Smooth muscle cell (in vitro differentiated cells): Measurements from ENCODE around the gene ARID2. TPM values are rescaled to one million over a fixed set of nuclear protein-coding genes. Genes with fewer than 3 reads are reported as not detected.
A peak's percentile ranks its signal among the peaks of the same experiment; 100 is the strongest.

Experiments
- DNase-seq: peaks from one replicate; lab custom pipeline; 2025; ENCODE audit not compliant: unreplicated experiment; lab: John Stamatoyannopoulos, UW
- H2AFZ ChIP-seq: fragments of 200-600 bp; sonication (generic); 2 replicates; pipeline ENCODE4 v1.6.0; 2016; ENCODE audit warnings: antibody characterized with exemption, low read depth, mild to moderate bottlenecking
- H3F3A ChIP-seq: fragments of 200-600 bp; sonication (generic); 2 replicates; pipeline ENCODE4 v1.6.0; 2017; ENCODE audit warnings: antibody characterized with exemption, low read depth
- H3K27ac ChIP-seq: fragments of 200-600 bp; sonication (generic); 2 replicates; pipeline ENCODE4 v1.5.1; 2016; ENCODE audit warnings: low read depth, mild to moderate bottlenecking
- H3K27me3 ChIP-seq: fragments of 200-600 bp; sonication (generic); 2 replicates; pipeline ENCODE4 v1.6.1; 2016; ENCODE audit warnings: low read depth, mild to moderate bottlenecking
- H3K36me3 ChIP-seq: fragments of 200-600 bp; sonication (generic); 2 replicates; pipeline ENCODE4 v1.5.1; 2016; ENCODE audit warnings: low read depth
- H3K4me1 ChIP-seq: fragments of 200-600 bp; sonication (generic); 2 replicates; pipeline ENCODE4 v1.5.1; 2016; ENCODE audit warnings: low read depth
- H3K4me2 ChIP-seq: fragments of 200-600 bp; sonication (generic); 2 replicates; pipeline ENCODE4 v1.6.0; 2016; ENCODE audit warnings: mild to moderate bottlenecking
- H3K4me3 ChIP-seq: fragments of 200-600 bp; sonication (generic); 2 replicates; pipeline ENCODE4 v1.5.1; 2016; ENCODE audit warnings: mild to moderate bottlenecking
- H3K79me2 ChIP-seq: fragments of 200-600 bp; sonication (generic); 2 replicates; pipeline ENCODE4 v1.6.0; 2016; ENCODE audit warnings: low read depth, mild to moderate bottlenecking
- H3K9ac ChIP-seq: fragments of 200-600 bp; sonication (generic); 2 replicates; pipeline ENCODE4 v1.6.0; 2016; ENCODE audit warnings: low read depth
- H3K9me3 ChIP-seq: fragments of 200-600 bp; sonication (generic); replicated peaks from 2 replicates; pipeline ENCODE4 v1.5.1; 2016; ENCODE audit warnings: low read depth
- H4K20me1 ChIP-seq: fragments of 200-600 bp; sonication (generic); 2 replicates; pipeline ENCODE4 v1.6.0; 2016; ENCODE audit warnings: low read depth
- CTCF ChIP-seq: fragments of 200-600 bp; sonication (generic); IDR thresholded peaks from 2 replicates; pipeline ENCODE4 v1.5.1; 2017; ENCODE audit warnings: borderline replicate concordance, mild to moderate bottlenecking, antibody characterized with exemption; ENCODE audit not compliant: insufficient read depth, poor library complexity, severe bottlenecking
- WGBS: methylation state at CpG from one replicate; pipeline ENCODE4 v1.1.7; 2016; ENCODE audit warnings: low lambda C conversion rate; 5-methylcytosine and 5-hydroxymethylcytosine counted together
- polyA plus RNA-seq: library from polyadenylated mRNA; unstranded; fragments of >200 nt; fragmentation: Nextera tagmentation; extraction: Ambion mirVana; gene quantifications from 2 replicates; pipeline ENCODE4 v1.2.1, GENCODE V29; 2016
- total RNA-seq: library from RNA; depleted of rRNA; stranded (reverse); fragments of >200 nt; gene quantifications from 2 replicates; pipeline ENCODE4 v1.2.3, GENCODE V29; 2014

ARID2 gene
- total and polyA plus RNA-seq, 2 experiments from 2014 or later = 9.9 to 36.2 TPM

- peak overlapping the region; percentile 95 for H3K9ac ChIP-seq
- peaks cover 26% of the 10 kb centered on the region for H3K4me1 ChIP-seq
- peak; percentile 15 for DNase-seq
- no peaks in the 10 kb centered on the region for H3K36me3 ChIP-seq
- peaks cover 57% of the 10 kb centered on the region for H3K79me2 ChIP-seq
- peak overlapping the region; percentile 87 for H3K4me3 ChIP-seq
- H3K9me3 ChIP-seq = no peaks in the 10 kb centered on the region
- peaks cover 11% of the 10 kb centered on the region for H4K20me1 ChIP-seq
- WGBS = under 1% methylated on average over 32 of the region's 67 CpGs
- H3K27ac ChIP-seq = peak overlapping the region; percentile 93
- H3K4me2 ChIP-seq = peak overlapping the region; percentile 97
- no peaks in the 10 kb centered on the region for H3K27me3 ChIP-seq
- H3F3A ChIP-seq = peaks cover 21% of the 10 kb centered on the region
- TF ChIP-seq CTCF = no peak
- H2AFZ ChIP-seq = peak overlapping the region; percentile 97
Measured at GRCh38 chr12:45730348-45731189, 1.1 kb downstream of the ARID2 start.

- DNase-seq = no peak
Measured at GRCh38 chr12:45731190-45731775, 1.8 kb downstream of the ARID2 start.

GRCh38 chr12:45732250-45732649 is 2.7 kb downstream of the ARID2 start:
- H3K9ac ChIP-seq = peak overlapping the region; percentile 91
- no peaks in the 10 kb centered on the region for H3K9me3 ChIP-seq
- WGBS = 80% methylated on average over 5 of the region's 5 CpGs
- no peak for DNase-seq
- TF ChIP-seq CTCF = no peak
- H3K27ac ChIP-seq = peak overlapping the region; percentile 91
- peak overlapping the region; percentile 97 for H3K4me2 ChIP-seq
- peaks cover 26% of the 10 kb centered on the region for H3K4me1 ChIP-seq
- no peak overlapping the region for H2AFZ ChIP-seq
- H3K79me2 ChIP-seq = peaks cover 64% of the 10 kb centered on the region
- peak overlapping the region; percentile 87 for H3K4me3 ChIP-seq
- peaks cover 6% of the 10 kb centered on the region for H4K20me1 ChIP-seq
- peaks cover 21% of the 10 kb centered on the region for H3F3A ChIP-seq
- peaks cover 6% of the 10 kb centered on the region for H3K36me3 ChIP-seq
- H3K27me3 ChIP-seq = no peaks in the 10 kb centered on the region

More at GRCh38 chr12:45731190-45731775, 1.8 kb downstream of the ARID2 start:
- H3K4me1 ChIP-seq = peaks cover 26% of the 10 kb centered on the region
- H3K27ac ChIP-seq = peak overlapping the region; percentile 91
- H3K9ac ChIP-seq = peak overlapping the region; percentile 91
- no peak for TF ChIP-seq CTCF
- H3K4me2 ChIP-seq = peak overlapping the region; percentile 97
- 11% methylated on average over 4 of the region's 4 CpGs for WGBS
- peak overlapping the region; percentile 97 for H2AFZ ChIP-seq
- H3K9me3 ChIP-seq = no peaks in the 10 kb centered on the region
- no peaks in the 10 kb centered on the region for H3K36me3 ChIP-seq
- H3K4me3 ChIP-seq = peak overlapping the region; percentile 87
- H4K20me1 ChIP-seq = peaks cover 6% of the 10 kb centered on the region
- peaks cover 57% of the 10 kb centered on the region for H3K79me2 ChIP-seq
- H3K27me3 ChIP-seq = no peaks in the 10 kb centered on the region
- H3F3A ChIP-seq = peaks cover 21% of the 10 kb centered on the region
